K562 (cell line): ENCODE measurements around the gene RNF31. TPM values are rescaled to one million over a fixed set of nuclear protein-coding genes. Genes with fewer than 3 reads are reported as not detected.

Source experiments
- ATAC-seq: fragments of 200-7000 bp; cut with Tn5 transposase; 3 replicates; pipeline ENCODE4 v1.9.1; 2020; ENCODE audit warnings: moderate library complexity
- BruUV-seq: library from RNA; stranded (reverse); fragments of 400-500 nt; replicated peaks from 2 replicates; lab custom pipeline; 2021; lab: Mats Ljungman, UMichigan
- CTCF ChIA-PET: fragments of 300-600 bp; formaldehyde crosslinking; extraction: SDS; loops from one replicate; lab custom pipeline; 2021; ENCODE audit warnings: low intra/inter-chr PET ratio; lab: Yijun Ruan, JAX
- POLR2A ChIA-PET: fragments of 300-600, 350-650 bp; sonication (Branson Sonifier 250); formaldehyde crosslinking; extraction: SDS; loops from one replicate; lab custom pipeline; 2021; ENCODE audit warnings: antibody characterized with exemption, inconsistent platforms; lab: Yijun Ruan, JAX
- DNase-seq, 4 experiments: peaks; one replicate each; pipeline versions ENCODE4 v3.0.0 to v3.0.0-alpha.2; 2011 to 2018; ENCODE audit warnings: low spot score in 3 of 4, mixed read lengths in 3 of 4; ENCODE audit errors: extremely low read depth in 1 of 4
- FAIRE-seq: peaks from 2 replicates; lab custom pipeline; 2011; peaks lifted over from hg19 to GRCh38; lab: Jason Lieb, UNC
- H2AFZ ChIP-seq: 2 replicates; pipeline ENCODE4 v1.6.0; 2011; ENCODE audit warnings: low read depth, low read length, control low read depth, inconsistent platforms
- H3K27ac ChIP-seq: fragments of 200-600 bp; 3 replicates; pipeline ENCODE4 v1.8.0; 2011; ENCODE audit warnings: low read depth, mild to moderate bottlenecking, control low read depth, inconsistent platforms, low read length, moderate library complexity, mixed read lengths; ENCODE audit errors: extremely low read depth
- H3K27me3 ChIP-seq, 2 experiments: fragments of 300-600 bp in 1 of 2; 2 replicates in 1 of 2; 3 replicates in 1 of 2; pipeline versions ENCODE4 v1.6.0 to v1.8.0; 2011; ENCODE audit warnings: inconsistent platforms in 2 of 2, low read length in 2 of 2, mild to moderate bottlenecking in 1 of 2, mixed read lengths in 1 of 2, moderate library complexity in 1 of 2; ENCODE audit not compliant: control insufficient read depth in 2 of 2, insufficient read depth in 2 of 2
- H3K36me3 ChIP-seq: fragments of 300-600 bp; 3 replicates; pipeline ENCODE4 v1.8.0; 2011; ENCODE audit warnings: mild to moderate bottlenecking, low read length, inconsistent platforms; ENCODE audit not compliant: control insufficient read depth, insufficient read depth
- H3K4me1 ChIP-seq, 2 experiments: fragments of 200-600 bp in 1 of 2; replicated peaks in 1 of 2; 2 replicates in 1 of 2; 3 replicates in 1 of 2; pipeline versions ENCODE4 v1.5.1 to v1.8.0; 2011; ENCODE audit warnings: inconsistent platforms in 2 of 2, low read length in 2 of 2, mild to moderate bottlenecking in 1 of 2, mixed read lengths in 1 of 2, moderate library complexity in 1 of 2; ENCODE audit not compliant: control insufficient read depth in 2 of 2, insufficient read depth in 2 of 2
- H3K4me2 ChIP-seq: 2 replicates; pipeline ENCODE4 v1.6.1; 2011; ENCODE audit warnings: low read length, control low read depth, inconsistent platforms, mixed read lengths; ENCODE audit not compliant: insufficient read depth
- H3K4me3 ChIP-seq: fragments of 200-600 bp; sonication (generic), shearing (Covaris generic); 2 replicates; pipeline ENCODE4 v1.5.1; 2016; ENCODE audit warnings: control low read depth, inconsistent platforms
- H3K79me2 ChIP-seq: fragments of 200-600 bp; 3 replicates; pipeline ENCODE4 v1.8.0; 2011; ENCODE audit warnings: low read length, inconsistent platforms; ENCODE audit not compliant: control insufficient read depth, insufficient read depth
- H3K9ac ChIP-seq, 2 experiments: 2 replicates each; pipeline versions ENCODE4 v1.6.0 to v1.6.1; 2011; ENCODE audit warnings: low read depth in 2 of 2, low read length in 2 of 2, control low read depth in 1 of 2, inconsistent platforms in 1 of 2, mild to moderate bottlenecking in 1 of 2, mixed read lengths in 1 of 2; ENCODE audit not compliant: insufficient read depth in 1 of 2
- H3K9me1 ChIP-seq: one replicate; pipeline ENCODE4 v1.6.0; 2011; ENCODE audit warnings: inconsistent platforms, mild to moderate bottlenecking, low read length, moderate library complexity; ENCODE audit not compliant: control insufficient read depth, insufficient read depth
- H3K9me3 ChIP-seq: replicated peaks from 2 replicates; pipeline ENCODE4 v1.5.1; 2011; ENCODE audit warnings: low read depth, low read length, inconsistent platforms; ENCODE audit not compliant: control insufficient read depth, insufficient read depth
- H4K20me1 ChIP-seq: replicated peaks from 2 replicates; pipeline ENCODE4 v1.6.1; 2011; ENCODE audit warnings: low read length, inconsistent platforms, mixed read lengths; ENCODE audit not compliant: control insufficient read depth, insufficient read depth
- GTF2A2 ChIP-seq: IDR thresholded peaks from 2 replicates; pipeline ENCODE4 v1.6.1; 2016; ENCODE audit warnings: mild to moderate bottlenecking, missing genetic modification characterization, missing compliant biosample characterization
- KDM4B ChIP-seq, 2 experiments: fragments of 450-650 bp in 1 of 2; sonication (generic) in 1 of 2; IDR thresholded peaks; 2 replicates each; pipeline ENCODE4 v1.6.1; 2016 to 2017; ENCODE audit warnings: borderline replicate concordance in 2 of 2, antibody characterized with exemption in 1 of 2, low read depth in 1 of 2, mild to moderate bottlenecking in 1 of 2
- MED1 ChIP-seq: sonication (generic); formaldehyde crosslinking; IDR thresholded peaks from 2 replicates; pipeline ENCODE4 v1.8.1; 2023; ENCODE audit warnings: missing genetic modification reagents, borderline replicate concordance
- NFE2 ChIP-seq: IDR thresholded peaks from 2 replicates; pipeline ENCODE4 v1.6.1; 2014; ENCODE audit warnings: antibody characterized with exemption, low read depth
- NFXL1 ChIP-seq: fragments of 450-650 bp; formaldehyde crosslinking; IDR thresholded peaks from 2 replicates; pipeline ENCODE4 v1.4.0; 2021; ENCODE audit warnings: mild to moderate bottlenecking
- POLR3G ChIP-seq: IDR thresholded peaks from 2 replicates; pipeline ENCODE4 v1.6.1; 2011; ENCODE audit not compliant: insufficient read length, insufficient replicate concordance; ENCODE audit errors: extremely low read depth
- RBM39 ChIP-seq: fragments of 200-400 bp; formaldehyde crosslinking; optimal IDR thresholded peaks from 2 replicates; pipeline ENCODE3; 2018; ENCODE audit warnings: low read depth, low read length
- SMARCB1 ChIP-seq: IDR thresholded peaks from 2 replicates; pipeline ENCODE4 v1.6.1; 2011; ENCODE audit warnings: improper control_type of control experiment, low read depth; ENCODE audit not compliant: insufficient read length
- TEAD4 ChIP-seq, 2 experiments: sonication (generic) in 1 of 2; formaldehyde crosslinking in 1 of 2; IDR thresholded peaks; 2 replicates each; pipeline versions ENCODE4 v1.6.1 to v1.8.0; 2012 to 2022; ENCODE audit warnings: borderline replicate concordance in 1 of 2, inconsistent platforms in 1 of 2, low read length in 1 of 2, mild to moderate bottlenecking in 1 of 2, missing genetic modification reagents in 1 of 2
- TRIM24 ChIP-seq, 2 experiments: fragments of 450-650 bp; IDR thresholded peaks; 2 replicates each; pipeline ENCODE4 v1.6.1; 2016
- ZNF384 ChIP-seq: IDR thresholded peaks from 2 replicates; pipeline ENCODE4 v1.6.1; 2012; ENCODE audit warnings: low read depth, low read length, improper control_type of control experiment
- ZNF41 ChIP-seq: fragments of 250-450 bp; sonication (Bioruptor Pico); conservative IDR thresholded peaks from 2 replicates; pipeline ENCODE4 v1.4.0; 2020; ENCODE audit warnings: mild to moderate bottlenecking
- ZNF444 ChIP-seq: fragments of 250-450 bp; sonication (Bioruptor Pico); IDR thresholded peaks from 2 replicates; pipeline ENCODE4 v1.4.0; 2020; ENCODE audit warnings: mild to moderate bottlenecking, moderate library complexity
- ZNF778 ChIP-seq: fragments of 450-650 bp; formaldehyde crosslinking; IDR thresholded peaks from 2 replicates; pipeline ENCODE4 v1.4.0; 2020; ENCODE audit warnings: mild to moderate bottlenecking, moderate library complexity
- WGBS: fragments of 100-300 bp; shearing (Covaris generic); methylation state at CpG from one replicate; pipeline ENCODE4 v1.1.6; 2016; ENCODE audit warnings: low coverage, mixed read lengths; ENCODE audit not compliant: insufficient coverage; ENCODE audit errors: missing lambda C conversion rate; 5-methylcytosine and 5-hydroxymethylcytosine counted together
- in situ Hi-C: fragments of 300-500 bp; cut with MboI; formaldehyde crosslinking; loops from 4 replicates; pipeline ENCODE4 v1.15.0; 2018; ENCODE audit warnings: inconsistent platforms, mixed read lengths
- intact Hi-C: fragments of 100-400 bp; cut with micrococcal nuclease; formaldehyde crosslinking; loops from 2 replicates; pipeline ENCODE4 v1.14.2; 2022
- polyA plus RNA-seq, 8 experiments: library from polyadenylated mRNA; depleted of rRNA in 4 of 8; stranded (reverse) in 5 of 8; unstranded in 3 of 8; fragments of >200 nt; fragmentation: Nextera tagmentation in 2 of 8; fragmentation: Illumina TruSeq in 1 of 8; extraction: Ambion mirVana in 2 of 8; extraction: Trizol in 1 of 8; gene quantifications; 2 replicates each; pipeline versions ENCODE4 v1.2.1 to v1.2.3, GENCODE V29; 2011 to 2014; ENCODE audit warnings: inconsistent platforms in 1 of 8, missing spikeins in 1 of 8
- total RNA-seq, 7 experiments: library from RNA; depleted of rRNA in 6 of 7; stranded (reverse); fragments of >200 nt in 6 of 7; fragmentation: Illumina TruSeq in 2 of 7; extraction: Trizol in 2 of 7; gene quantifications; 2 replicates each; pipeline versions ENCODE4 v1.2.1 to v1.2.3, GENCODE V29; 2011 to 2021; ENCODE audit warnings: low replicate concordance in 1 of 7
- TF ChIP-seq, protein P1 (sequence below), 2 experiments: IDR thresholded peaks; 2 replicates each; pipeline ENCODE4 v1.6.1; 2011; ENCODE audit warnings: borderline replicate concordance in 1 of 2, control low read depth in 1 of 2, low read depth in 1 of 2, low read length in 1 of 2, mild to moderate bottlenecking in 1 of 2, mixed read lengths in 1 of 2, moderate library complexity in 1 of 2; ENCODE audit not compliant: insufficient read depth in 1 of 2, insufficient read length in 1 of 2, poor library complexity in 1 of 2, severe bottlenecking in 1 of 2; ENCODE audit errors: extremely low read depth in 1 of 2
- TF ChIP-seq, protein P2 (sequence below), 2 experiments: fragments of 450-650 bp; IDR thresholded peaks; 2 replicates each; pipeline ENCODE4 v1.6.1; 2018; ENCODE audit warnings: mild to moderate bottlenecking in 2 of 2, low read depth in 1 of 2; ENCODE audit not compliant: partially characterized antibody in 2 of 2

The RNF31 gene
- total and polyA plus RNA-seq, 9 of the 15 experiments (the other 6 are each of a cell fraction or from before 2014, with no cell fraction given): 3.1 to 47.6 (median 19.1) TPM

DNA sequence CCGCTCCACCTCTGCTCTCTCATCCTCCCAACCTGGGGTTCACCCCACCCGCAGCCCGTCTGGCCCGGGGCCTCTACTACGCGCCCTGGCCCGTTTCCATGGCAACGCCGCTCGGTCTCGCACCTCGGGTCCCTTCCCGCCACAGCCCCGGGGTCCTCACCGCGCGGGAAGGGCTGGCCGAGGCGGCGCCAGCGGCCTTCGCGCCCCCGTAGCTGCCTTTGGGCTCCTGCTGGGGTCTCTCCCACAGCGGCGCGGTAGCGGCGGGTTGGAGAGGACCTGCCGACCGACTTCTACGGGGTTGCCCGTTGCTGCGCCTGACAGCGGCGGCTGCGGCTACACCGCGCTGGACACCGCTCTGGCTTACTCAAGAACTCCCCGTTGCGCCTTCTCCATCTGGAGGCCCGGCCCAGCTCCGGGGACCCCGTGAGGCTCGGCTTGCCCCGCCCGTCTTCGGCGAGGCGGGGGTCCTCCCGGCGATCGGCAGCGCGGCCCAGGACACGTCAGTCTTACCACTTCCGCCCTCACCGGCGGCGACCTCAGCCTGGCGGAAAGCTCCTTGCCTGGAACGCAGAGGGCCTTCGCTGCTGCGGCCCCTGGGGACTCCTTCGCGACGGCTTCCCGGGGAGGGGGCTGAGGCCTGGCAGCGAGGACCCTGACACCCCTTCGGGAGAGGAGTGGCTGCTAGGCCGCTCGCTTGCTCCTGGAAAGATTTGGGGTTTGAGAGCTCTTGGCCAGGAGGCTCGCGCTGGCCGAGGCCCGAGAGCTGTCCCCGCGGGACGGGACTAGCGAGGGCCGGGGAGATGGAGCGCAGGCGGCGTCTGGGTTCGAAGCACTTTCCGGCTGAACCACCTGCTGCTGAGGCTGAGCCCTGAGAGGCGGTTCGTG lies 48.1 kb downstream of the RNF31 start, which contains the start of gene TM9SF1:
TSS of gene TM9SF1 (minus strand) at position 256 of the 885 bp plus-strand sequence. CDS start 422 bp downstream, outside the sequence.
- Histone ChIP-seq H2AFZ (peak within 1 kb of the TSS; percentile 98), H3K4me1 (peaks cover 6 to 13% of the 10 kb centered on the region in 2 experiments; a peak in 3 of 5 replicates)
- in situ Hi-C loops: no loop called here
- no peak for TF ChIP-seq ZNF778 (CRISPR knock-in tag)
- TF ChIP-seq, protein P1, sequence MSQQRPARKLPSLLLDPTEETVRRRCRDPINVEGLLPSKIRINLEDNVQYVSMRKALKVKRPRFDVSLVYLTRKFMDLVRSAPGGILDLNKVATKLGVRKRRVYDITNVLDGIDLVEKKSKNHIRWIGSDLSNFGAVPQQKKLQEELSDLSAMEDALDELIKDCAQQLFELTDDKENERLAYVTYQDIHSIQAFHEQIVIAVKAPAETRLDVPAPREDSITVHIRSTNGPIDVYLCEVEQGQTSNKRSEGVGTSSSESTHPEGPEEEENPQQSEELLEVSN (IDR thresholded peaks at IDR 0.05; ENCODE audit: borderline replicate concordance in 1 of 2, extremely low read depth in 1 of 2, insufficient read depth in 1 of 2, insufficient read length in 1 of 2, low read depth in 1 of 2, low read length in 1 of 2, poor library complexity in 1 of 2, severe bottlenecking in 1 of 2): peak; percentile 99 to 100
- no peak for TF ChIP-seq MED1
- no peak for TF ChIP-seq POLR3G
- TF ChIP-seq ZNF41 (CRISPR knock-in tag): no peak
- TF ChIP-seq TRIM24 (IDR thresholded peaks at IDR 0.05): no peak
- TF ChIP-seq NFXL1: no peak
- TF ChIP-seq GTF2A2: no peak
- TF ChIP-seq, protein P2, sequence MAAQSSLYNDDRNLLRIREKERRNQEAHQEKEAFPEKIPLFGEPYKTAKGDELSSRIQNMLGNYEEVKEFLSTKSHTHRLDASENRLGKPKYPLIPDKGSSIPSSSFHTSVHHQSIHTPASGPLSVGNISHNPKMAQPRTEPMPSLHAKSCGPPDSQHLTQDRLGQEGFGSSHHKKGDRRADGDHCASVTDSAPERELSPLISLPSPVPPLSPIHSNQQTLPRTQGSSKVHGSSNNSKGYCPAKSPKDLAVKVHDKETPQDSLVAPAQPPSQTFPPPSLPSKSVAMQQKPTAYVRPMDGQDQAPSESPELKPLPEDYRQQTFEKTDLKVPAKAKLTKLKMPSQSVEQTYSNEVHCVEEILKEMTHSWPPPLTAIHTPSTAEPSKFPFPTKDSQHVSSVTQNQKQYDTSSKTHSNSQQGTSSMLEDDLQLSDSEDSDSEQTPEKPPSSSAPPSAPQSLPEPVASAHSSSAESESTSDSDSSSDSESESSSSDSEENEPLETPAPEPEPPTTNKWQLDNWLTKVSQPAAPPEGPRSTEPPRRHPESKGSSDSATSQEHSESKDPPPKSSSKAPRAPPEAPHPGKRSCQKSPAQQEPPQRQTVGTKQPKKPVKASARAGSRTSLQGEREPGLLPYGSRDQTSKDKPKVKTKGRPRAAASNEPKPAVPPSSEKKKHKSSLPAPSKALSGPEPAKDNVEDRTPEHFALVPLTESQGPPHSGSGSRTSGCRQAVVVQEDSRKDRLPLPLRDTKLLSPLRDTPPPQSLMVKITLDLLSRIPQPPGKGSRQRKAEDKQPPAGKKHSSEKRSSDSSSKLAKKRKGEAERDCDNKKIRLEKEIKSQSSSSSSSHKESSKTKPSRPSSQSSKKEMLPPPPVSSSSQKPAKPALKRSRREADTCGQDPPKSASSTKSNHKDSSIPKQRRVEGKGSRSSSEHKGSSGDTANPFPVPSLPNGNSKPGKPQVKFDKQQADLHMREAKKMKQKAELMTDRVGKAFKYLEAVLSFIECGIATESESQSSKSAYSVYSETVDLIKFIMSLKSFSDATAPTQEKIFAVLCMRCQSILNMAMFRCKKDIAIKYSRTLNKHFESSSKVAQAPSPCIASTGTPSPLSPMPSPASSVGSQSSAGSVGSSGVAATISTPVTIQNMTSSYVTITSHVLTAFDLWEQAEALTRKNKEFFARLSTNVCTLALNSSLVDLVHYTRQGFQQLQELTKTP (IDR thresholded peaks at IDR 0.05; ENCODE audit: low read depth in 1 of 2, partially characterized antibody in 2 of 2): no peak
- TF ChIP-seq KDM4B (IDR thresholded peaks at IDR 0.05; ENCODE audit: borderline replicate concordance in 2 of 2, low read depth in 1 of 2): peak in 1 of 2 experiments; percentile 39; a peak in 1 of 4 replicates
- TF ChIP-seq RBM39: no peak
- no peak for TF ChIP-seq ZNF444 (CRISPR knock-in tag)
- no peak for TF ChIP-seq SMARCB1
- TF ChIP-seq NFE2: peak; percentile 83
- TF ChIP-seq TEAD4 (IDR thresholded peaks at IDR 0.05; ENCODE audit: low read length): no peak
- TF ChIP-seq TEAD4 (CRISPR knock-in tag; IDR thresholded peaks at IDR 0.05; ENCODE audit: borderline replicate concordance): no peak
- TF ChIP-seq ZNF384: no peak

More for the DNA sequence above, 48.1 kb downstream of the RNF31 start, which contains the start of gene TM9SF1:
- intact Hi-C loops: no loop called here
- H4K20me1 ChIP-seq: no peaks in the 10 kb centered on the region
- ChIA-PET CTCF (no interaction called here), POLR2A (interaction anchor here (0.5 to 3.2 kb wide), 13 partner anchors 9 to 875 kb away, joined by 3 to 21 read pairs (median 4); partner anchors contain the start of genes CHMP4A, EMC9, IRF9 and MDP1)
- H3K9me1 ChIP-seq: no peaks in the 10 kb centered on the region
- H3K9me3 ChIP-seq: no peaks in the 10 kb centered on the region
- H3K27ac ChIP-seq: peak within 1 kb of the TSS; percentile 97
- peak within 1 kb of the TSS; percentile 86 for H3K4me2 ChIP-seq
- DNase-seq: peak; percentile 81 to 89 (median 84)
- peaks cover 51% of the 10 kb centered on the region for H3K79me2 ChIP-seq
- BruUV-seq: no TSS peak
- peak; percentile 95 for ATAC-seq
- FAIRE-seq: peak; percentile 91
- H3K27me3 ChIP-seq: no peaks in the 10 kb centered on the region
- peak within 1 kb of the TSS; percentile 96 to 99 for H3K9ac ChIP-seq
- peaks cover 30% of the 10 kb centered on the region; the same call in 2 of the 3 replicates for H3K36me3 ChIP-seq
- peak within 1 kb of the TSS; percentile 67 for H3K4me3 ChIP-seq
- WGBS: under 1% methylated on average over 47 of the region's 89 CpGs
